WTC11 (cell line): ENCODE measurements around the gene GNPTG. TPM values are rescaled to one million over a fixed set of nuclear protein-coding genes. Genes with fewer than 3 reads are reported as not detected.

Experiments used
- ATAC-seq: fragments of 200-7000 bp; cut with Tn5 transposase; 2 replicates; pipeline ENCODE4 v1.10.0; 2021; ENCODE audit warnings: mild to moderate bottlenecking, moderate library complexity
- CTCF ChIA-PET: fragments of 300-600 bp; sonication (Branson Sonifier 250); formaldehyde crosslinking; loops from one replicate; lab custom pipeline; 2021; ENCODE audit warnings: antibody characterized with exemption; lab: Charles Lee
- POLR2A ChIA-PET: fragments of 350-600 bp; sonication (Branson Sonifier 250); formaldehyde crosslinking; loops from one replicate; lab custom pipeline; 2021; ENCODE audit warnings: antibody characterized with exemption; lab: Charles Lee
- DNase-seq: peaks from one replicate; pipeline ENCODE4 v3.0.0; 2021; ENCODE audit warnings: low spot score
- H3K27ac Mint-ChIP-seq: 2 replicates; pipeline ENCODE4 v1.8.0; 2021; ENCODE audit warnings: mixed read lengths
- H3K27me3 Mint-ChIP-seq: 2 replicates; pipeline ENCODE4 v1.8.0; 2021; ENCODE audit warnings: low read depth, mild to moderate bottlenecking, moderate library complexity, mixed read lengths
- H3K36me3 Mint-ChIP-seq: 2 replicates; pipeline ENCODE4 v1.8.0; 2021; ENCODE audit warnings: mixed read lengths
- H3K4me1 Mint-ChIP-seq: 2 replicates; pipeline ENCODE4 v1.8.0; 2022; ENCODE audit warnings: mixed read lengths
- H3K4me3 Mint-ChIP-seq: 2 replicates; pipeline ENCODE4 v1.8.0; 2021; ENCODE audit warnings: mild to moderate bottlenecking, moderate library complexity, mixed read lengths
- H3K9me3 Mint-ChIP-seq: 2 replicates; pipeline ENCODE4 v1.8.0; 2021; ENCODE audit warnings: mixed read lengths
- E2F5 ChIP-seq: sonication (generic); formaldehyde crosslinking; IDR thresholded peaks from 2 replicates; pipeline ENCODE4 v1.8.1; 2022; ENCODE audit warnings: mild to moderate bottlenecking, moderate library complexity, missing genetic modification reagents
- JAZF1 ChIP-seq: fragments of 250-450 bp; sonication (Bioruptor Pico); IDR thresholded peaks from 2 replicates; pipeline ENCODE4 v1.9.0; 2021; ENCODE audit warnings: moderate library complexity, mild to moderate bottlenecking, inconsistent platforms
- JUN ChIP-seq: sonication (generic); formaldehyde crosslinking; IDR thresholded peaks from 2 replicates; pipeline ENCODE4 v1.8.0; 2023; ENCODE audit warnings: mild to moderate bottlenecking, missing genetic modification reagents
- MAX ChIP-seq: sonication (generic); formaldehyde crosslinking; IDR thresholded peaks from 2 replicates; pipeline ENCODE4 v1.8.0; 2022; ENCODE audit warnings: mild to moderate bottlenecking, missing genetic modification reagents
- RORB ChIP-seq: fragments of 250-450 bp; sonication (Bioruptor Pico); IDR thresholded peaks from 2 replicates; pipeline ENCODE4 v1.9.0; 2021; ENCODE audit warnings: mild to moderate bottlenecking
- SP1 ChIP-seq: sonication (generic); formaldehyde crosslinking; conservative IDR thresholded peaks from 2 replicates; pipeline ENCODE4 v1.8.1; 2022; ENCODE audit warnings: missing genetic modification reagents
- ZNF263 ChIP-seq: sonication (generic); formaldehyde crosslinking; IDR thresholded peaks from 2 replicates; pipeline ENCODE4 v1.8.1; 2022; ENCODE audit warnings: low read depth, mild to moderate bottlenecking, moderate library complexity, missing genetic modification reagents
- ZNF281 ChIP-seq: sonication (generic); formaldehyde crosslinking; IDR thresholded peaks from 2 replicates; pipeline ENCODE4 v1.8.0; 2023; ENCODE audit warnings: mild to moderate bottlenecking, missing genetic modification reagents
- total RNA-seq: library from RNA; stranded (reverse); gene quantifications from 3 replicates; pipeline ENCODE4 v1.2.3, GENCODE V29; 2021
- TF ChIP-seq, protein P1 (sequence below): sonication (generic); formaldehyde crosslinking; IDR thresholded peaks from 2 replicates; pipeline ENCODE4 v1.8.1; 2023; ENCODE audit warnings: mild to moderate bottlenecking, missing genetic modification reagents, moderate library complexity
- TF ChIP-seq, protein P2 (sequence below): fragments of 250-450 bp; sonication (Bioruptor Pico); IDR thresholded peaks from 2 replicates; pipeline ENCODE4 v1.8.0; 2021; ENCODE audit warnings: mild to moderate bottlenecking
- TF ChIP-seq, protein P3 (sequence below): fragments of 250-450 bp; sonication (Bioruptor Pico); IDR thresholded peaks from 2 replicates; pipeline ENCODE4 v1.9.0; 2021; ENCODE audit warnings: mild to moderate bottlenecking
- TF ChIP-seq, protein P4 (sequence below): sonication (generic); formaldehyde crosslinking; IDR thresholded peaks from 2 replicates; pipeline ENCODE4 v1.8.0; 2023; ENCODE audit warnings: missing genetic modification reagents, mild to moderate bottlenecking, borderline replicate concordance

GNPTG gene
- total RNA-seq, 1 experiment from 2014 or later = 35.9 TPM

DNA sequence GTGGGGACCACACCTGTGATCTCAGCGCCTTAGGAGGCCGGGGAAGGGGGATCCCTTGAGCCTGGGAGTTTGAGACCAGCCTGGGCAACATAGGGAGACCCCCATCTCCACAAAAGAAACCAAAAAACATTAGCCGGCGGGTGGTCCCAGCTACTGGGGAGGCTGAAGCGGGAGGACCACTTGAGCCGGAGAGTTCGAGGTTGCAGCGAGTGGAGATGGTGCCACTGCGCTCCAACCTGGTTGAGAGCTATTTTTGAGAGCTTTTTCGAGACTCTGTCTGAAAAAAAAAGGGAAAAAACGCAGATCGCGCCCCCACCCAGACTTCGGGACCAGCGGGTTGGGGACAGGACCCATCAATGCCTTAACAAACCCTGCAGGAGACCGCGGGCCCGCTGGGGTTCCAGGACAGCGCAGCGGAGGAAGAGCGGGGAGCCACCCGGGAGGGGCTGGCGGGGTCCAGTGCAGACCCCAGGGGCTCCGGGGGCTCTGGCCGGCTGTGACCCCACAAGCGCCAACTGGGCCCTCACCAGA is 19.0 kb upstream of the GNPTG start:
- no peak for DNase-seq
- no peaks in the 10 kb centered on the region for H3K36me3 Mint-ChIP-seq
- H3K4me1 Mint-ChIP-seq = peaks cover 14% of the 10 kb centered on the region
- POLR2A ChIA-PET = interaction anchor here (0.8 to 1.6 kb wide), 6 partner anchors 9 to 43 kb away, joined by 3 to 6 read pairs (median 6); partner anchors contain the start of gene UBE2I
- CTCF ChIA-PET = interaction anchor here (1.3 to 3.2 kb wide), 6 partner anchors 10 to 373 kb away, joined by 3 to 13 read pairs (median 5); partner anchors contain the start of gene MAPK8IP3
- peak; percentile 38; the same call in 1 of the 2 replicates for TF ChIP-seq ZNF263 (CRISPR knock-in tag)
- no peak for TF ChIP-seq JAZF1 (CRISPR knock-in tag)
- peaks cover 35% of the 10 kb centered on the region for H3K27me3 Mint-ChIP-seq
- H3K9me3 Mint-ChIP-seq = no peaks in the 10 kb centered on the region
- H3K27ac Mint-ChIP-seq = no peak overlapping the region
- no peak for ATAC-seq
- H3K4me3 Mint-ChIP-seq = peak overlapping the region; percentile 76

DNA sequence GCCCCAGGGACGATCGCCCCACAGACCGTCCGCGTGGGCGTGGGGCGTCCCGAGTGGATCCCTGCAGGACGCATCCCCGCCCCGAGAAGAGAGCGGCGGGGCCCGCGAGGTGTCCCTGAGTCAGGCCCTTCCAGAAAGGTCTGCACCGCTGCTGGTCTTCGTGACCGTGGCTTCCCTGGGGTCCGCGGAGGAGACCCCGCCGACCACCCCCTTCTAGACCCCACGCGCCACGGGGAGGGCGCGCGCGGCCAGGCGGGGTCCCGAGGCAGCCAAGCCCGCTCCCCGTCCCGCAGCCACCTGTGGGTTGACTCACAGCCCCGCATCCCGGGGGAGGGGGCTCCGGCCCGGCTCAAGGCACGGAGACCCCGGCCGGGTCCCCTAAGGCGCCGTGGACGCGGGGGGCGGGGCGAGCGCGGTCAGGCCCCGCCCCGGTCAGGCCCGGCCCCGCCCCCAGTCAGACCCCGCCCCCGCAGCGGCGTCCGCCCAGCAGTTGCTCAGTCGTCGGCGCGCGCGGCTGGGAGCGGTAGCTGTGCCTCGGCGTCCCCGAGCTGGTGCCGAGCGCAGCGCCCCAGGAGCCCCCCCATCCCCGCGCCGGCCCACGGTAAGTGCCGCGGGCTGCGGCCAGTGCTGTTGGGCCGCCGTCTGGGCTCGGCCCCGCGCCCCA is 18.4 kb upstream of the GNPTG start, which contains the start of gene BAIAP3:
TSS of gene BAIAP3 (plus strand) at position 497 of the 664 bp plus-strand sequence. CDS start 4,905 bp downstream, outside the sequence.
- Mint-ChIP-seq H3K36me3 (no peaks in the 10 kb centered on the region), H3K4me3 (peak within 1 kb of the TSS; percentile 76), H3K27ac (no peak within 1 kb of the TSS), H3K27me3 (peaks cover 35% of the 10 kb centered on the region), H3K9me3 (no peaks in the 10 kb centered on the region), H3K4me1 (peaks cover 14% of the 10 kb centered on the region)
- TF ChIP-seq ZNF281 (CRISPR knock-in tag) = no peak
- peak; percentile 63 for TF ChIP-seq SP1 (CRISPR knock-in tag)
- peak; percentile 12; the same call in 1 of the 2 replicates for TF ChIP-seq E2F5 (CRISPR knock-in tag)
- ATAC-seq (peak; percentile 26), DNase-seq (peak; percentile 62)
- CTCF ChIA-PET = interaction anchor here (1.3 to 3.2 kb wide), 5 partner anchors 9 to 373 kb away, joined by 3 to 13 read pairs (median 6); partner anchors contain the start of gene MAPK8IP3
- POLR2A ChIA-PET = interaction anchor here (0.8 to 1.6 kb wide), 4 partner anchors 9 to 33 kb away, joined by 3 to 6 read pairs (median 6); partner anchors contain the start of gene UBE2I

DNA sequence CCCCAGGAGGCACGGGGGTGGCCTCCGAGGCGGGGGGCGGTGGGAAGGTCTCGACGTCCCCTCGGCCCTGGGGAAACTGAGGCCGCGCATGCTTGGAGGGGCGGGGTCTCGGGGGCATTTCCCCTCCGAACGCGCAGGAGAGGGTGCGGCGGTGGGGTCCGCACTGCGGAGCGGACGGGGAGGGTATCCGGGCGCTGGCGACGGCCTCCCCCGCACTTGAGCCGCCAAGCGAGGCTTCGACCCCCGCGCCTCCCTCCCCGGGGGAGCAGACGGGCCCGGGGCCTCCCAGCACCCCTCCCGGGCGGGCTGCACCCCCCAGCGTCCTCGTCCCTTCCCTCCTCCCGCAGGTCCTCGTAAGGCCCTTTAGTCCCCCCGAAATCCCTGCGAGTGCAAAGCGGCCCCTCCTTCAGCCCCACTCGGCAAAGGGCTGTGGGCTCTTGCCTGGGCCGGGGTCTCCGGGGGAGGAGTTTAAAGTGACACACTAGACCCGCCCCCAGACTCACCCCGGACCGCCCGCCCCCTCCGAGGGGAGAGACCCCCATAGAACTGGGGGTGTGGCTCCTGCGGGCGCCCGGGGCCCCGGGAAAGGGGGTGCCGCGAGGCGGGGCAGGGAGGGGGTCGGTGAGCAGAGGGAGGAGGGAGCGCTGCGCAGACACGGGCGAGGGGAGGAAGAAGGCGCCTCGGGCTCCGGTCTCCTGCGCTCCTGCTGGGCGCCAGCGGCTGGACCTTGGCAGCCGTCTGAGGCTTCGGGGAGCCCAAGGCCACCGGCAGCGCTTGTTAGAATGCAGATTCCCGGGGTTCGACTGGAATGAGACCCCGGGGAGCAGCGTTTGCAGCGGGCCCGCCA is 17.7 kb upstream of the GNPTG start:
- H3K36me3 Mint-ChIP-seq = no peaks in the 10 kb centered on the region
- TF ChIP-seq, protein P1, sequence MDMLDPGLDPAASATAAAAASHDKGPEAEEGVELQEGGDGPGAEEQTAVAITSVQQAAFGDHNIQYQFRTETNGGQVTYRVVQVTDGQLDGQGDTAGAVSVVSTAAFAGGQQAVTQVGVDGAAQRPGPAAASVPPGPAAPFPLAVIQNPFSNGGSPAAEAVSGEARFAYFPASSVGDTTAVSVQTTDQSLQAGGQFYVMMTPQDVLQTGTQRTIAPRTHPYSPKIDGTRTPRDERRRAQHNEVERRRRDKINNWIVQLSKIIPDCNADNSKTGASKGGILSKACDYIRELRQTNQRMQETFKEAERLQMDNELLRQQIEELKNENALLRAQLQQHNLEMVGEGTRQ = no peak
- TF ChIP-seq MAX (CRISPR knock-in tag) (no peak), JUN (CRISPR knock-in tag) (0 out of 2 replicates have a peak, but pooled peaks have one; percentile 23)
- H3K27ac Mint-ChIP-seq = no peak overlapping the region
- ATAC-seq = no peak
- peaks cover 35% of the 10 kb centered on the region for H3K27me3 Mint-ChIP-seq
- ChIA-PET POLR2A (interaction anchor here (1.6 kb wide), 1 partner anchor 8 kb away, joined by 6 read pairs; no protein-coding TSS in a partner anchor), CTCF (interaction anchor here (0.6 to 3.2 kb wide), 5 partner anchors 8 to 33 kb away, joined by 3 to 12 read pairs (median 3); no protein-coding TSS in a partner anchor)
- peak; percentile 41 for DNase-seq
- H3K4me1 Mint-ChIP-seq = peaks cover 14% of the 10 kb centered on the region
- H3K4me3 Mint-ChIP-seq = peak overlapping the region; percentile 61
- no peaks in the 10 kb centered on the region for H3K9me3 Mint-ChIP-seq

GRCh38 chr16:1334739-1335138 is 17.0 kb upstream of the GNPTG start:
- H3K4me3 Mint-ChIP-seq = peak overlapping the region; percentile 61
- peaks cover 14% of the 10 kb centered on the region for H3K4me1 Mint-ChIP-seq
- ChIA-PET POLR2A (interaction anchor here (0.6 kb wide), 1 partner anchor 33 kb away, joined by 6 read pairs; no protein-coding TSS in a partner anchor), CTCF (interaction anchor here (0.6 to 4.3 kb wide), 4 partner anchors 9 to 29 kb away, joined by 3 to 19 read pairs (median 3); no protein-coding TSS in a partner anchor)
- H3K27ac Mint-ChIP-seq = no peak overlapping the region
- peaks cover 35% of the 10 kb centered on the region for H3K27me3 Mint-ChIP-seq
- H3K9me3 Mint-ChIP-seq = no peaks in the 10 kb centered on the region
- no peaks in the 10 kb centered on the region for H3K36me3 Mint-ChIP-seq
- no peak for ATAC-seq
- no peak for DNase-seq
- TF ChIP-seq, protein P2, sequence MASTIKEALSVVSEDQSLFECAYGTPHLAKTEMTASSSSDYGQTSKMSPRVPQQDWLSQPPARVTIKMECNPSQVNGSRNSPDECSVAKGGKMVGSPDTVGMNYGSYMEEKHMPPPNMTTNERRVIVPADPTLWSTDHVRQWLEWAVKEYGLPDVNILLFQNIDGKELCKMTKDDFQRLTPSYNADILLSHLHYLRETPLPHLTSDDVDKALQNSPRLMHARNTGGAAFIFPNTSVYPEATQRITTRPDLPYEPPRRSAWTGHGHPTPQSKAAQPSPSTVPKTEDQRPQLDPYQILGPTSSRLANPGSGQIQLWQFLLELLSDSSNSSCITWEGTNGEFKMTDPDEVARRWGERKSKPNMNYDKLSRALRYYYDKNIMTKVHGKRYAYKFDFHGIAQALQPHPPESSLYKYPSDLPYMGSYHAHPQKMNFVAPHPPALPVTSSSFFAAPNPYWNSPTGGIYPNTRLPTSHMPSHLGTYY (CRISPR knock-in tag) = no peak
- TF ChIP-seq RORB (CRISPR knock-in tag) (no peak), JAZF1 (CRISPR knock-in tag) (no peak)
- TF ChIP-seq, protein P3, sequence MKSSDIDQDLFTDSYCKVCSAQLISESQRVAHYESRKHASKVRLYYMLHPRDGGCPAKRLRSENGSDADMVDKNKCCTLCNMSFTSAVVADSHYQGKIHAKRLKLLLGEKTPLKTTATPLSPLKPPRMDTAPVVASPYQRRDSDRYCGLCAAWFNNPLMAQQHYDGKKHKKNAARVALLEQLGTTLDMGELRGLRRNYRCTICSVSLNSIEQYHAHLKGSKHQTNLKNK (CRISPR knock-in tag) = no peak
- TF ChIP-seq, protein P4, sequence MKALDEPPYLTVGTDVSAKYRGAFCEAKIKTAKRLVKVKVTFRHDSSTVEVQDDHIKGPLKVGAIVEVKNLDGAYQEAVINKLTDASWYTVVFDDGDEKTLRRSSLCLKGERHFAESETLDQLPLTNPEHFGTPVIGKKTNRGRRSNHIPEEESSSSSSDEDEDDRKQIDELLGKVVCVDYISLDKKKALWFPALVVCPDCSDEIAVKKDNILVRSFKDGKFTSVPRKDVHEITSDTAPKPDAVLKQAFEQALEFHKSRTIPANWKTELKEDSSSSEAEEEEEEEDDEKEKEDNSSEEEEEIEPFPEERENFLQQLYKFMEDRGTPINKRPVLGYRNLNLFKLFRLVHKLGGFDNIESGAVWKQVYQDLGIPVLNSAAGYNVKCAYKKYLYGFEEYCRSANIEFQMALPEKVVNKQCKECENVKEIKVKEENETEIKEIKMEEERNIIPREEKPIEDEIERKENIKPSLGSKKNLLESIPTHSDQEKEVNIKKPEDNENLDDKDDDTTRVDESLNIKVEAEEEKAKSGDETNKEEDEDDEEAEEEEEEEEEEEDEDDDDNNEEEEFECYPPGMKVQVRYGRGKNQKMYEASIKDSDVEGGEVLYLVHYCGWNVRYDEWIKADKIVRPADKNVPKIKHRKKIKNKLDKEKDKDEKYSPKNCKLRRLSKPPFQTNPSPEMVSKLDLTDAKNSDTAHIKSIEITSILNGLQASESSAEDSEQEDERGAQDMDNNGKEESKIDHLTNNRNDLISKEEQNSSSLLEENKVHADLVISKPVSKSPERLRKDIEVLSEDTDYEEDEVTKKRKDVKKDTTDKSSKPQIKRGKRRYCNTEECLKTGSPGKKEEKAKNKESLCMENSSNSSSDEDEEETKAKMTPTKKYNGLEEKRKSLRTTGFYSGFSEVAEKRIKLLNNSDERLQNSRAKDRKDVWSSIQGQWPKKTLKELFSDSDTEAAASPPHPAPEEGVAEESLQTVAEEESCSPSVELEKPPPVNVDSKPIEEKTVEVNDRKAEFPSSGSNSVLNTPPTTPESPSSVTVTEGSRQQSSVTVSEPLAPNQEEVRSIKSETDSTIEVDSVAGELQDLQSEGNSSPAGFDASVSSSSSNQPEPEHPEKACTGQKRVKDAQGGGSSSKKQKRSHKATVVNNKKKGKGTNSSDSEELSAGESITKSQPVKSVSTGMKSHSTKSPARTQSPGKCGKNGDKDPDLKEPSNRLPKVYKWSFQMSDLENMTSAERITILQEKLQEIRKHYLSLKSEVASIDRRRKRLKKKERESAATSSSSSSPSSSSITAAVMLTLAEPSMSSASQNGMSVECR (CRISPR knock-in tag) = no peak
